SK-N-MC (cell line): ENCODE results near the gene MCTP2.

Source experiments
- EZH2 ChIP-seq: fragments of 200-600 bp; sonication (generic); IDR thresholded peaks from one replicate; pipeline ENCODE4 v1.6.1; 2017; ENCODE audit warnings: antibody characterized with exemption
- POLR2AphosphoS5 ChIP-seq: IDR thresholded peaks from 2 replicates; pipeline ENCODE4 v1.6.1; 2012; ENCODE audit warnings: mild to moderate bottlenecking, low read depth, low read length, borderline replicate concordance

GRCh38 chr15:94470492-94470891, 239.1 kb downstream of the MCTP2 start:
- TF ChIP-seq POLR2AphosphoS5: no peak
- no peak for TF ChIP-seq EZH2
